ENCODE results near the gene ELOVL7. TPM values are rescaled to one million over a fixed set of nuclear protein-coding genes. Genes with fewer than 3 reads are reported as not detected.
"Not testable (repeated sequence)": the region's sequence is repeated elsewhere in the genome, so short reads cannot be mapped to it uniquely, and the experiment has no call there.

ELOVL7 gene
- total RNA-seq, 6 experiments from 2014 or later = 0.19 to 1.2 (median 0.63) TPM

- no peak for TF ChIP-seq CTCF (IDR thresholded peaks at IDR 0.05)
- TF ChIP-seq POLR2A (IDR thresholded peaks at IDR 0.05) = no peak
- H3K9me3 ChIP-seq = no peaks in the 10 kb centered on the region
- 92% methylated on average over 1 of the region's 1 CpG for WGBS (ENCODE audit: insufficient coverage, low coverage, low lambda C conversion rate, missing lambda C conversion rate)
Measured at GRCh38 chr5:60802986-60803385, 41.1 kb downstream of the ELOVL7 start.

GRCh38 chr5:60802226-60802625, 41.8 kb downstream of the ELOVL7 start:
- Histone ChIP-seq H3K27me3 (no peaks in the 10 kb centered on the region), H3K4me3 (no peak overlapping the region), H3K4me1 (no peaks in the 10 kb centered on the region), H3K36me3 (no peaks in the 10 kb centered on the region), H3K9me3 (no peaks in the 10 kb centered on the region), H3K27ac (no peak overlapping the region)
- no peak for DNase-seq
- intact Hi-C loops (cut with DNase I) = no loop called here
- TF ChIP-seq POLR2A (IDR thresholded peaks at IDR 0.05) (no peak), CTCF (IDR thresholded peaks at IDR 0.05) (no peak)
- ATAC-seq = no peak
- 65% methylated on average over 2 of the region's 2 CpGs for WGBS (ENCODE audit: insufficient coverage, low coverage, low lambda C conversion rate, missing lambda C conversion rate)

More at GRCh38 chr5:60802986-60803385, 41.1 kb downstream of the ELOVL7 start:
- no peak overlapping the region for H3K4me3 ChIP-seq
- no peaks in the 10 kb centered on the region for H3K4me1 ChIP-seq
- DNase-seq = no peak
- intact Hi-C loops (cut with DNase I) = no loop called here
- no peak overlapping the region for H3K27ac ChIP-seq
- no peaks in the 10 kb centered on the region for H3K27me3 ChIP-seq
- no peaks in the 10 kb centered on the region for H3K36me3 ChIP-seq
- no peak for ATAC-seq

- Histone ChIP-seq H3K36me3 (no peaks in the 10 kb centered on the region), H3K4me3 (no peak overlapping the region), H3K27me3 (no peaks in the 10 kb centered on the region), H3K9me3 (no peaks in the 10 kb centered on the region), H3K4me1 (no peaks in the 10 kb centered on the region), H3K27ac (no peak overlapping the region)
- WGBS (ENCODE audit: insufficient coverage, low coverage, low lambda C conversion rate, missing lambda C conversion rate) = 14% methylated on average over 6 of the region's 6 CpGs
- DNase-seq = no peak
- TF ChIP-seq POLR2A (IDR thresholded peaks at IDR 0.05) (no peak), CTCF (IDR thresholded peaks at IDR 0.05) (no peak)
- no peak for ATAC-seq
- intact Hi-C loops (cut with DNase I) = no loop called here
Measured at GRCh38 chr5:60797482-60798153, 46.5 kb downstream of the ELOVL7 start.

- WGBS (ENCODE audit: insufficient coverage, low coverage, low lambda C conversion rate, missing lambda C conversion rate) = 84% methylated on average over 7 of the region's 18 CpGs
- H3K9me3 ChIP-seq; H3K36me3 ChIP-seq; H3K27me3 ChIP-seq; intact Hi-C loops (cut with DNase I); DNase-seq; H3K27ac ChIP-seq; H3K4me3 ChIP-seq; ATAC-seq; H3K4me1 ChIP-seq: not testable (repeated sequence)
Measured at GRCh38 chr5:60795424-60795950, 48.6 kb downstream of the ELOVL7 start.

GRCh38 chr5:60794691-60795090, 49.4 kb downstream of the ELOVL7 start:
- no peak for TF ChIP-seq CTCF (IDR thresholded peaks at IDR 0.05)
- no peak for TF ChIP-seq POLR2A (IDR thresholded peaks at IDR 0.05)
- H3K27me3 ChIP-seq = no peaks in the 10 kb centered on the region

More at GRCh38 chr5:60794691-60795090, 49.4 kb downstream of the ELOVL7 start:
- no peaks in the 10 kb centered on the region for H3K4me1 ChIP-seq
- WGBS (ENCODE audit: insufficient coverage, low coverage, low lambda C conversion rate, missing lambda C conversion rate) = 69% methylated on average over 2 of the region's 2 CpGs
- H3K9me3 ChIP-seq = no peaks in the 10 kb centered on the region
- DNase-seq = no peak
- no peak for ATAC-seq
- H3K27ac ChIP-seq = no peak overlapping the region
- H3K4me3 ChIP-seq = no peak overlapping the region
- intact Hi-C loops (cut with DNase I) = no loop called here
- H3K36me3 ChIP-seq = no peaks in the 10 kb centered on the region

Measured in right lobe of liver (tissue), 6 donors.